ENCODE data around the gene JPH3. TPM values are rescaled to one million over a fixed set of nuclear protein-coding genes. Genes with fewer than 3 reads are reported as not detected.

The JPH3 gene
- polyA plus RNA-seq, 1 donor from 2014 or later: 22.2 TPM

DNA sequence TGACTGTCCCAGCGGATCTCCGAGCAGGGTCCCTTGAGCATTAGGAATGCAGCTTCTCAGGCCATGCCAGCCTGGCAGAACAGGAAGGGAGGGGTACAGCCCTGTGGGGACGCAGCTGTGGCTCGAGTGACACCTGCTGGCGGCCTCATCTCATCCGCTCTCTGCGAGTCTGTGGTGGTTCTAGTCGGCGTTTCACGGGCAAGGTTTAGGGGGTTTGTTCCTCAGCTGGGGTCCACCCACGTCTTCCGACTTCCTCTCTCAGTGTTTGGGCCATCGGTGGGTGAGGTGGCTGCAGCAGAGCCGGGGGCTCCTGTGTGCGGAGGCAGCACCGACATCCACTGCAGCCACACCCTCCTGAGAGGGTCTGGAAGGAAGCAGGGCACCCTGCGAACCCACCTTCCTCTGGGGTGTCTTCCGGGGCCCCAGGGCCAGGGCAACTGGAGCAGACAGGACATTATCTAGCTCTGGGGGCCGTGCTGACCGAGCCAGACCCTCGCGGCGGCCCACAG is 33.3 kb downstream of the JPH3 start:
- H3K79me2 ChIP-seq (replicated peaks; ENCODE audit: insufficient read depth, low read length): no peaks in the 10 kb centered on the region
- no peak overlapping the region for H3K4me2 ChIP-seq (ENCODE audit: low read length)
- no peak overlapping the region for H3K27ac ChIP-seq (ENCODE audit: low read length)
- no peaks in the 10 kb centered on the region for H4K20me1 ChIP-seq (ENCODE audit: insufficient read depth)
- no peaks in the 10 kb centered on the region for H3K9me2 ChIP-seq (ENCODE audit: insufficient read depth, low read length)
- no peaks in the 10 kb centered on the region for H3K36me3 ChIP-seq (ENCODE audit: insufficient read depth, low read length)
- H3K9ac ChIP-seq (ENCODE audit: low read length): no peak overlapping the region
- H3K9me3 ChIP-seq (ENCODE audit: low read length): no peaks in the 10 kb centered on the region
- TF ChIP-seq SMC3 (conservative IDR thresholded peaks at IDR 0.05; ENCODE audit: poor library complexity) (peak; percentile 80), POLR2AphosphoS5 (IDR thresholded peaks at IDR 0.05) (no peak), RAD21 (conservative IDR thresholded peaks at IDR 0.05) (peak; percentile 77)
- TF ChIP-seq, protein P1, sequence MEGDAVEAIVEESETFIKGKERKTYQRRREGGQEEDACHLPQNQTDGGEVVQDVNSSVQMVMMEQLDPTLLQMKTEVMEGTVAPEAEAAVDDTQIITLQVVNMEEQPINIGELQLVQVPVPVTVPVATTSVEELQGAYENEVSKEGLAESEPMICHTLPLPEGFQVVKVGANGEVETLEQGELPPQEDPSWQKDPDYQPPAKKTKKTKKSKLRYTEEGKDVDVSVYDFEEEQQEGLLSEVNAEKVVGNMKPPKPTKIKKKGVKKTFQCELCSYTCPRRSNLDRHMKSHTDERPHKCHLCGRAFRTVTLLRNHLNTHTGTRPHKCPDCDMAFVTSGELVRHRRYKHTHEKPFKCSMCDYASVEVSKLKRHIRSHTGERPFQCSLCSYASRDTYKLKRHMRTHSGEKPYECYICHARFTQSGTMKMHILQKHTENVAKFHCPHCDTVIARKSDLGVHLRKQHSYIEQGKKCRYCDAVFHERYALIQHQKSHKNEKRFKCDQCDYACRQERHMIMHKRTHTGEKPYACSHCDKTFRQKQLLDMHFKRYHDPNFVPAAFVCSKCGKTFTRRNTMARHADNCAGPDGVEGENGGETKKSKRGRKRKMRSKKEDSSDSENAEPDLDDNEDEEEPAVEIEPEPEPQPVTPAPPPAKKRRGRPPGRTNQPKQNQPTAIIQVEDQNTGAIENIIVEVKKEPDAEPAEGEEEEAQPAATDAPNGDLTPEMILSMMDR (IDR thresholded peaks at IDR 0.05; ENCODE audit: poor library complexity, severe bottlenecking): peak; percentile 80
- no peaks in the 10 kb centered on the region for H3F3A ChIP-seq (ENCODE audit: insufficient read depth, low read length, poor library complexity, severe bottlenecking)
- H3K4me3 ChIP-seq (ENCODE audit: low read length): no peak overlapping the region
- no peaks in the 10 kb centered on the region for H3K27me3 ChIP-seq (ENCODE audit: insufficient read depth, low read depth, low read length)
- H2AFZ ChIP-seq (ENCODE audit: low read depth, low read length): no peak overlapping the region

DNA sequence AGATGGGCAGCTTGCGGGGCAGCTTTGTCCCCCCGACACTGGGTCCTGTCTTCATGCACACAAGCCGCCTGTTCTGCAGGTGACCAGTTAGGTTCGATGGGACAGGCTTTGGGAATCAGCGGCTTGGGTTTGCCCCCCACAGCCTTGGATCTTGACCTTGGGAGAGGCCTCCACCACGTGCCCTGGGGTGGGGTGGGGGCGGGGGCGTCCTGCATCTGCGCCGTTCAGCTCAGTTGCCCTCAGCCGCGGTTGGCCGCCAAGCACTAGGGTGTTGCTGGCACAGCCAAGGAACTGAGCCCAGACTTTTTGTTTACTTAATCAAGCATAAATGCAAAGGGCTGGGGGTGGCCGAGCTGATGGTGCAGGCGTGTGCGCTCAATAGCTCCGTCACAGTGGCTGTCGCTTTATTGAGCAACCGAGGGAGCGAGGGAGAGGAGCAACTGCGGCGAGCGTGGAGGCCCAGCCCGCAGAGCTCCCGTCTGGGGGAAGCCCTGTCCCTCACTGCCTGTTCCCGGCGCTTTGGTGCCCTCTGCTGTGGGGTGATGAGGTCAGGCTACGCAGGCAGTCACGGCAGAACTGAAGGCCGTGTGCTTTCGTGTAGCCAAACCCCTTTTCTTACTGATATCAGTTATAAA is 33.9 kb downstream of the JPH3 start:
- Histone ChIP-seq H3F3A (ENCODE audit: insufficient read depth, low read length, poor library complexity, severe bottlenecking) (no peaks in the 10 kb centered on the region), H3K9me3 (ENCODE audit: low read length) (no peaks in the 10 kb centered on the region), H3K27ac (ENCODE audit: low read length) (no peak overlapping the region)

More for the DNA sequence above, 33.9 kb downstream of the JPH3 start:
- Histone ChIP-seq H3K36me3 (ENCODE audit: insufficient read depth, low read length) (no peaks in the 10 kb centered on the region), H3K79me2 (replicated peaks; ENCODE audit: insufficient read depth, low read length) (no peaks in the 10 kb centered on the region), H3K4me3 (ENCODE audit: low read length) (no peak overlapping the region), H3K9me2 (ENCODE audit: insufficient read depth, low read length) (no peaks in the 10 kb centered on the region), H4K20me1 (ENCODE audit: insufficient read depth) (no peaks in the 10 kb centered on the region), H3K4me2 (ENCODE audit: low read length) (no peak overlapping the region), H3K9ac (ENCODE audit: low read length) (no peak overlapping the region), H3K27me3 (ENCODE audit: insufficient read depth, low read depth, low read length) (no peaks in the 10 kb centered on the region), H2AFZ (ENCODE audit: low read depth, low read length) (no peak overlapping the region)
- TF ChIP-seq TAF1 (IDR thresholded peaks at IDR 0.05; ENCODE audit: low read depth) (no peak), EP300 (conservative IDR thresholded peaks at IDR 0.05; ENCODE audit: poor library complexity, severe bottlenecking) (no peak), EZH2 (IDR thresholded peaks at IDR 0.05; ENCODE audit: borderline replicate concordance, insufficient read depth, low read length, poor library complexity, severe bottlenecking) (no peak), SMC3 (conservative IDR thresholded peaks at IDR 0.05; ENCODE audit: poor library complexity) (peak; percentile 81), POLR2AphosphoS5 (IDR thresholded peaks at IDR 0.05) (no peak), MXI1 (conservative IDR thresholded peaks at IDR 0.05; ENCODE audit: poor library complexity, severe bottlenecking) (no peak), RAD21 (conservative IDR thresholded peaks at IDR 0.05) (peak; percentile 83)
- TF ChIP-seq, protein P2, sequence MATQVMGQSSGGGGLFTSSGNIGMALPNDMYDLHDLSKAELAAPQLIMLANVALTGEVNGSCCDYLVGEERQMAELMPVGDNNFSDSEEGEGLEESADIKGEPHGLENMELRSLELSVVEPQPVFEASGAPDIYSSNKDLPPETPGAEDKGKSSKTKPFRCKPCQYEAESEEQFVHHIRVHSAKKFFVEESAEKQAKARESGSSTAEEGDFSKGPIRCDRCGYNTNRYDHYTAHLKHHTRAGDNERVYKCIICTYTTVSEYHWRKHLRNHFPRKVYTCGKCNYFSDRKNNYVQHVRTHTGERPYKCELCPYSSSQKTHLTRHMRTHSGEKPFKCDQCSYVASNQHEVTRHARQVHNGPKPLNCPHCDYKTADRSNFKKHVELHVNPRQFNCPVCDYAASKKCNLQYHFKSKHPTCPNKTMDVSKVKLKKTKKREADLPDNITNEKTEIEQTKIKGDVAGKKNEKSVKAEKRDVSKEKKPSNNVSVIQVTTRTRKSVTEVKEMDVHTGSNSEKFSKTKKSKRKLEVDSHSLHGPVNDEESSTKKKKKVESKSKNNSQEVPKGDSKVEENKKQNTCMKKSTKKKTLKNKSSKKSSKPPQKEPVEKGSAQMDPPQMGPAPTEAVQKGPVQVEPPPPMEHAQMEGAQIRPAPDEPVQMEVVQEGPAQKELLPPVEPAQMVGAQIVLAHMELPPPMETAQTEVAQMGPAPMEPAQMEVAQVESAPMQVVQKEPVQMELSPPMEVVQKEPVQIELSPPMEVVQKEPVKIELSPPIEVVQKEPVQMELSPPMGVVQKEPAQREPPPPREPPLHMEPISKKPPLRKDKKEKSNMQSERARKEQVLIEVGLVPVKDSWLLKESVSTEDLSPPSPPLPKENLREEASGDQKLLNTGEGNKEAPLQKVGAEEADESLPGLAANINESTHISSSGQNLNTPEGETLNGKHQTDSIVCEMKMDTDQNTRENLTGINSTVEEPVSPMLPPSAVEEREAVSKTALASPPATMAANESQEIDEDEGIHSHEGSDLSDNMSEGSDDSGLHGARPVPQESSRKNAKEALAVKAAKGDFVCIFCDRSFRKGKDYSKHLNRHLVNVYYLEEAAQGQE (IDR thresholded peaks at IDR 0.05; ENCODE audit: borderline replicate concordance): no peak
- TF ChIP-seq, protein P1 (IDR thresholded peaks at IDR 0.05; ENCODE audit: poor library complexity, severe bottlenecking): peak; percentile 73
